ENCODE results near the gene LRP1B.

LRP1B gene

DNA sequence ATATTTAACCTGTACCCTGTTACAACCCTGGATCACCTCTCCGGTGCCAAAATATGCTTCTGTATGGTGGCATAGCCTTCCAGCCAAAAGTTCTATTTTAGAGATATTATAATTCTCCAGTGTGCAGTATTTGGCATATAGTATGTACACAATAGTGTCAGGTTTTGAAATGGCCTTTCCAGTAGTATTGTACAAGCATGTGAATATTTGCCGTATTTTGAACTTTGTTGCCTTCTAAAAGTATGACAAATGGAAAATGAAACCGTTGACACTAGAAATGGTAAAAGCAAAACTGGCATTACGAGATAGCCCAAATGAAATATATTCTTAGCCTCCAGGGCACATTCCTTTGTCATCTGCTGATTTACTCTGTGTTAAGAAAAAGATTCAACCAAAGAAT lies 431.2 kb downstream of the LRP1B start:
- Histone ChIP-seq H3K9me3 (ENCODE audit: control insufficient read depth in 2 of 2, low read length in 2 of 2) (no peaks in the 10 kb centered on the region), H3K36me3 (ENCODE audit: control insufficient read depth in 2 of 2, insufficient read depth in 2 of 2, low read length in 2 of 2) (no peaks in the 10 kb centered on the region), H3K27ac (ENCODE audit: low read length) (no peak overlapping the region), H3K27me3 (ENCODE audit: control insufficient read depth in 1 of 2, insufficient read depth in 2 of 2, low read length in 2 of 2) (no peaks in the 10 kb centered on the region), H3K4me3 (ENCODE audit: low read length in 2 of 2) (no peak overlapping the region), H3K9ac (ENCODE audit: low read length in 2 of 2) (no peak overlapping the region), H3K4me1 (ENCODE audit: control insufficient read depth, insufficient read depth, low read length) (peaks cover 5% of the 10 kb centered on the region)

DNA sequence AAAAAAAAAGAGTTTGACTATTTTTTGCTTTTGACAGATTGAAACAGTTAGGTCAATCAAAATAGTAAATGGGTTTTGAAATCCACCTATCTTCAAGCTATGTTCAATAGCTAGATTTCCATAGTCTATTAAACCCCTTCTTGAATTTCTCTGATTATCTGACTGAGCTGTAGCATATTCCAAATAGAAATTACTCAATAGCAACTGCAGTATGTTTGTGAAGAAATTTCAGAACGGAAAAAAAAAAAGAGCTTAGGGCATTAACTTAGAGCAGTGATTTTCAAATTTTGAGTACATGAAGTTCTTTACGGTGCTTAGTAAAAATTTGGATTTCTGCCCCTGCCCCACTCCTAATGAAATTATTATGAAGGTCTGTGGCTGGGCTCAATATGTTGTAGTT lies 432.3 kb downstream of the LRP1B start:
- no peak overlapping the region for H3K27ac ChIP-seq (ENCODE audit: low read length)
- peaks cover 5% of the 10 kb centered on the region for H3K4me1 ChIP-seq (ENCODE audit: control insufficient read depth, insufficient read depth, low read length)
- no peak overlapping the region for H3K4me3 ChIP-seq (ENCODE audit: low read length in 2 of 2)
- H3K9me3 ChIP-seq (ENCODE audit: control insufficient read depth in 2 of 2, low read length in 2 of 2), result no peaks in the 10 kb centered on the region
- no peak overlapping the region for H3K9ac ChIP-seq (ENCODE audit: low read length in 2 of 2)
- H3K36me3 ChIP-seq (ENCODE audit: control insufficient read depth in 2 of 2, insufficient read depth in 2 of 2, low read length in 2 of 2), result no peaks in the 10 kb centered on the region
- H3K27me3 ChIP-seq (ENCODE audit: control insufficient read depth in 1 of 2, insufficient read depth in 2 of 2, low read length in 2 of 2), result no peaks in the 10 kb centered on the region

- no peaks in the 10 kb centered on the region for H3K9me3 ChIP-seq (ENCODE audit: control insufficient read depth in 2 of 2, low read length in 2 of 2)
- no peak overlapping the region for H3K9ac ChIP-seq (ENCODE audit: low read length in 2 of 2)
- H3K4me3 ChIP-seq (ENCODE audit: low read length in 2 of 2), result no peak overlapping the region
- no peak overlapping the region for H3K27ac ChIP-seq (ENCODE audit: low read length)
- H3K36me3 ChIP-seq (ENCODE audit: control insufficient read depth in 2 of 2, insufficient read depth in 2 of 2, low read length in 2 of 2), result no peaks in the 10 kb centered on the region
- no peaks in the 10 kb centered on the region for H3K27me3 ChIP-seq (ENCODE audit: control insufficient read depth in 1 of 2, insufficient read depth in 2 of 2, low read length in 2 of 2)
- H3K4me1 ChIP-seq (ENCODE audit: control insufficient read depth, insufficient read depth, low read length), result peaks cover 5% of the 10 kb centered on the region
Observed at GRCh38 chr2:141697035-141697434, 433.8 kb downstream of the LRP1B start.

GRCh38 chr2:141694180-141694579 lies 436.6 kb downstream of the LRP1B start:
- no peaks in the 10 kb centered on the region for H3K36me3 ChIP-seq (ENCODE audit: control insufficient read depth in 2 of 2, insufficient read depth in 2 of 2, low read length in 2 of 2)
- no peak overlapping the region for H3K9ac ChIP-seq (ENCODE audit: low read length in 2 of 2)
- H3K4me3 ChIP-seq (ENCODE audit: low read length in 2 of 2), result no peak overlapping the region
- H3K27ac ChIP-seq (ENCODE audit: low read length), result no peak overlapping the region
- H3K27me3 ChIP-seq (ENCODE audit: control insufficient read depth in 1 of 2, insufficient read depth in 2 of 2, low read length in 2 of 2), result no peaks in the 10 kb centered on the region
- peaks cover 5% of the 10 kb centered on the region for H3K4me1 ChIP-seq (ENCODE audit: control insufficient read depth, insufficient read depth, low read length)
- H3K9me3 ChIP-seq (ENCODE audit: control insufficient read depth in 2 of 2, low read length in 2 of 2), result no peaks in the 10 kb centered on the region

DNA sequence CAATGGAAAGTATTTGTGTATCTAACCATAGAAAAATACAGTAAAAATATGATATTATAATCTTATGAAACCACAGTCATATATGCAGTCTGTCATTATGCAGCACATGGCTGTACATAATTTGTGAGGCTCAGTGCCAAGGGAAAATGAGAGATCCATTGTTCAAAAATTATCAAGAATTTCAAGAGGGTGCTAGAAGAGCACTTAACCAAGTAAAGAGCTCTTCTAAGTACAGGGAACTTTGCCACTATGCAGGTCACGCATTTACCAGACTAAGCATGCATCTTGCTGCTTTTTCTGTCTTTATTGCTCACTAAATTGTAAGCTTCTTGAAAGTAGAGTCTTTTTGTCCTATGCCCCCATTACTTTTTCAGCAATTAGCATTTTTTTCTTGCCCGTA lies 438.0 kb downstream of the LRP1B start:
- Histone ChIP-seq H3K27ac (ENCODE audit: low read length) (no peak overlapping the region), H3K4me1 (ENCODE audit: control insufficient read depth, insufficient read depth, low read length) (peaks cover 1% of the 10 kb centered on the region), H3K4me3 (ENCODE audit: low read length in 2 of 2) (no peak overlapping the region), H3K9me3 (ENCODE audit: control insufficient read depth in 2 of 2, low read length in 2 of 2) (no peaks in the 10 kb centered on the region), H3K27me3 (ENCODE audit: control insufficient read depth in 1 of 2, insufficient read depth in 2 of 2, low read length in 2 of 2) (no peaks in the 10 kb centered on the region), H3K9ac (ENCODE audit: low read length in 2 of 2) (no peak overlapping the region), H3K36me3 (ENCODE audit: control insufficient read depth in 2 of 2, insufficient read depth in 2 of 2, low read length in 2 of 2) (no peaks in the 10 kb centered on the region)

DNA sequence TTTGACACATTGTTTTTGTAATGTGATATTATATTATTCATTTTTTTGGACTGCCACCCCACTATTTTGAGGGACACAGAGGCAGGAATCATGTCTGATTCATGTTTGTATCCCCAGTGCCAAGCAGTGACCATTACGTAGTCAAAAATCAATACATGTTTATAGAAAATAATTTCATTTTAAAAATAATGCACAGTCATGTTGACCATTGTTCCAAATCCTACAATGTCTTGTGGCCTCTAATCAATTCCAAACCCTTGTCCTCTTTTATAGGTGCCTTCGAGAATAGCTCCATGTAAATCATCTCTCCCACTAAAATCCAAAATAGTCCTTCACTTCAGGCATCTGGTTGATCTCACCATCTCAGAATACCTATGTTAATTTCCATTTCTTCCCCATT lies 454.7 kb downstream of the LRP1B start:
- Histone ChIP-seq H3K9ac (ENCODE audit: low read length in 2 of 2) (no peak overlapping the region), H3K4me3 (ENCODE audit: low read length in 2 of 2) (no peak overlapping the region), H3K9me3 (ENCODE audit: control insufficient read depth in 2 of 2, low read length in 2 of 2) (no peaks in the 10 kb centered on the region), H3K27me3 (ENCODE audit: control insufficient read depth in 1 of 2, insufficient read depth in 2 of 2, low read length in 2 of 2) (no peaks in the 10 kb centered on the region), H3K27ac (ENCODE audit: low read length) (no peak overlapping the region), H3K36me3 (ENCODE audit: control insufficient read depth in 2 of 2, insufficient read depth in 2 of 2, low read length in 2 of 2) (no peaks in the 10 kb centered on the region), H3K4me1 (ENCODE audit: control insufficient read depth, insufficient read depth, low read length) (no peaks in the 10 kb centered on the region)

- Histone ChIP-seq H3K9ac (ENCODE audit: low read length in 2 of 2) (no peak overlapping the region), H3K27me3 (ENCODE audit: control insufficient read depth in 1 of 2, insufficient read depth in 2 of 2, low read length in 2 of 2) (no peaks in the 10 kb centered on the region), H3K4me3 (ENCODE audit: low read length in 2 of 2) (no peak overlapping the region), H3K36me3 (ENCODE audit: control insufficient read depth in 2 of 2, insufficient read depth in 2 of 2, low read length in 2 of 2) (no peaks in the 10 kb centered on the region), H3K4me1 (ENCODE audit: control insufficient read depth, insufficient read depth, low read length) (no peaks in the 10 kb centered on the region), H3K9me3 (ENCODE audit: control insufficient read depth in 2 of 2, low read length in 2 of 2) (peaks cover 0 to 5% of the 10 kb centered on the region in 2 donors), H3K27ac (ENCODE audit: low read length) (no peak overlapping the region)
Observed at GRCh38 chr2:141666191-141666590, 464.6 kb downstream of the LRP1B start.

- peaks cover 0 to 4% of the 10 kb centered on the region in 2 donors for H3K9me3 ChIP-seq (ENCODE audit: control insufficient read depth in 2 of 2, low read length in 2 of 2)
- H3K9ac ChIP-seq (ENCODE audit: low read length in 2 of 2), result no peak overlapping the region
- H3K4me1 ChIP-seq (ENCODE audit: control insufficient read depth, insufficient read depth, low read length), result no peaks in the 10 kb centered on the region
- H3K27me3 ChIP-seq (ENCODE audit: control insufficient read depth in 1 of 2, insufficient read depth in 2 of 2, low read length in 2 of 2), result no peaks in the 10 kb centered on the region
- no peaks in the 10 kb centered on the region for H3K36me3 ChIP-seq (ENCODE audit: control insufficient read depth in 2 of 2, insufficient read depth in 2 of 2, low read length in 2 of 2)
- no peak overlapping the region for H3K27ac ChIP-seq (ENCODE audit: low read length)
- no peak overlapping the region for H3K4me3 ChIP-seq (ENCODE audit: low read length in 2 of 2)
Observed at GRCh38 chr2:141660232-141660631, 470.6 kb downstream of the LRP1B start.

DNA sequence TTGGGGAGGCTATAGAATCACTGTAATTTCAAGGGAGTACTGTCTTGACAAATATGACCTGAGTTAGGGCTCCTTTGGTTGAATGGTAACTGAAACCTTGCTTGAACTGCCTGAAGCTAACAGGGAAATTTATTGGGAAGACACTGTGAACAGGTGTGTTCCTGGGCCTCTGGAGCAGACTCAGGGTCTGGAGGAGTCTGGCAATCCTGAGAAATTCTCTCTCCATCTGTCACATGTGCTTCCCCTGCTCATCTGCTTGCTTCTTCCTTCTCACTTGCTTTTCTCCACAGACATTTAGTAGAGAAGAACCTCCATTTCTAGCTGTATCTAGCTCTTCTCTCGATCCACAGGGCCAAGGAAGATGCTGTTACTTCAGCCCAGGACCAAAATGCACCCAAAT lies 476.5 kb downstream of the LRP1B start:
- H3K4me1 ChIP-seq (ENCODE audit: control insufficient read depth, insufficient read depth, low read length), result no peaks in the 10 kb centered on the region
- H3K27ac ChIP-seq (ENCODE audit: low read length), result no peak overlapping the region
- H3K27me3 ChIP-seq (ENCODE audit: control insufficient read depth in 1 of 2, insufficient read depth in 2 of 2, low read length in 2 of 2), result no peaks in the 10 kb centered on the region
- no peaks in the 10 kb centered on the region for H3K9me3 ChIP-seq (ENCODE audit: control insufficient read depth in 2 of 2, low read length in 2 of 2)
- H3K4me3 ChIP-seq (ENCODE audit: low read length in 2 of 2), result no peak overlapping the region
- H3K9ac ChIP-seq (ENCODE audit: low read length in 2 of 2), result no peak overlapping the region
- H3K36me3 ChIP-seq (ENCODE audit: control insufficient read depth in 2 of 2, insufficient read depth in 2 of 2, low read length in 2 of 2), result no peaks in the 10 kb centered on the region

- Histone ChIP-seq H3K9ac (ENCODE audit: low read length in 2 of 2) (no peak overlapping the region), H3K4me1 (ENCODE audit: control insufficient read depth, insufficient read depth, low read length) (no peaks in the 10 kb centered on the region), H3K9me3 (ENCODE audit: control insufficient read depth in 2 of 2, low read length in 2 of 2) (no peaks in the 10 kb centered on the region), H3K27ac (ENCODE audit: low read length) (no peak overlapping the region), H3K27me3 (ENCODE audit: control insufficient read depth in 1 of 2, insufficient read depth in 2 of 2, low read length in 2 of 2) (no peaks in the 10 kb centered on the region), H3K36me3 (ENCODE audit: control insufficient read depth in 2 of 2, insufficient read depth in 2 of 2, low read length in 2 of 2) (no peaks in the 10 kb centered on the region), H3K4me3 (ENCODE audit: low read length in 2 of 2) (no peak overlapping the region)
Observed at GRCh38 chr2:141653184-141653583, 477.6 kb downstream of the LRP1B start.

- no peak overlapping the region for H3K9ac ChIP-seq (ENCODE audit: low read length in 2 of 2)
- no peaks in the 10 kb centered on the region for H3K9me3 ChIP-seq (ENCODE audit: control insufficient read depth in 2 of 2, low read length in 2 of 2)
- H3K4me3 ChIP-seq (ENCODE audit: low read length in 2 of 2), result no peak overlapping the region
- no peak overlapping the region for H3K27ac ChIP-seq (ENCODE audit: low read length)
- H3K27me3 ChIP-seq (ENCODE audit: control insufficient read depth in 1 of 2, insufficient read depth in 2 of 2, low read length in 2 of 2), result no peaks in the 10 kb centered on the region
- H3K4me1 ChIP-seq (ENCODE audit: control insufficient read depth, insufficient read depth, low read length), result no peaks in the 10 kb centered on the region
- no peaks in the 10 kb centered on the region for H3K36me3 ChIP-seq (ENCODE audit: control insufficient read depth in 2 of 2, insufficient read depth in 2 of 2, low read length in 2 of 2)
Observed at GRCh38 chr2:141652308-141652707, 478.5 kb downstream of the LRP1B start.

DNA sequence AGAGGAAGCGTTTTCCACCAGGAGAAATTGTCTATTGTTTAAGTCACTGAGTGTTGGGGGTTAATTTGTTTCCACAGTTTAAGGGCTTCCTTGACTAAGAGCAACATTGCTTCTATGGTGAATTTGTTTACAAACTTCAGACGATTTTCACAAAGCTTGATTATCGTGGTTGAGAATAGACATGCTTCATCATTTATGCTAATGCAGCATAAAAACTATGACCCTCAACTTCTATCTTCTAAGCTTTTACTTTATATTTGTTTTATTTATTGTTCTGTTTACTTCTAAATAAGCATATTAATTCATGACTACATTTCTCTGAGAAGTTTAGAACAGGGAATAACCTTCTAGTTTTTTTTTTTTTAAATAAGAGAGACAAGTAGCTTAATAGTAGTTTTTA lies 483.5 kb downstream of the LRP1B start:
- H3K9me3 ChIP-seq (ENCODE audit: control insufficient read depth in 2 of 2, low read length in 2 of 2), result no peaks in the 10 kb centered on the region
- no peaks in the 10 kb centered on the region for H3K4me1 ChIP-seq (ENCODE audit: control insufficient read depth, insufficient read depth, low read length)
- H3K27me3 ChIP-seq (ENCODE audit: control insufficient read depth in 1 of 2, insufficient read depth in 2 of 2, low read length in 2 of 2), result no peaks in the 10 kb centered on the region
- H3K9ac ChIP-seq (ENCODE audit: low read length in 2 of 2), result no peak overlapping the region
- no peak overlapping the region for H3K27ac ChIP-seq (ENCODE audit: low read length)
- no peaks in the 10 kb centered on the region for H3K36me3 ChIP-seq (ENCODE audit: control insufficient read depth in 2 of 2, insufficient read depth in 2 of 2, low read length in 2 of 2)
- H3K4me3 ChIP-seq (ENCODE audit: low read length in 2 of 2), result no peak overlapping the region

Measured in stomach smooth muscle (tissue), 2 donors.